MM.1S (cell line): ENCODE results near the gene SLC15A3.

Experiments
- DNase-seq: peaks from one replicate; pipeline ENCODE4 v3.0.0-alpha.2; 2015
- H2AFZ ChIP-seq: fragments of 300-600 bp; sonication (generic); 2 replicates; pipeline ENCODE4 v1.6.0; 2016; ENCODE audit warnings: antibody characterized with exemption, low read length
- H3F3A ChIP-seq: fragments of 300-600 bp; sonication (generic); 2 replicates; pipeline ENCODE4 v1.6.1; 2016; ENCODE audit warnings: mild to moderate bottlenecking, antibody characterized with exemption, low read length, moderate library complexity, mixed read lengths; ENCODE audit not compliant: insufficient read depth
- H3K27ac ChIP-seq: fragments of 300-600 bp; sonication (generic); 2 replicates; pipeline ENCODE4 v1.5.1; 2016; ENCODE audit warnings: mild to moderate bottlenecking, low read length
- H3K27me3 ChIP-seq: fragments of 300-600 bp; sonication (generic); replicated peaks from 2 replicates; pipeline ENCODE4 v1.6.0; 2016; ENCODE audit warnings: low read length; ENCODE audit not compliant: insufficient read depth
- H3K36me3 ChIP-seq: fragments of 300-600 bp; sonication (generic); replicated peaks from 2 replicates; pipeline ENCODE4 v1.6.1; 2016; ENCODE audit warnings: mild to moderate bottlenecking, low read length, mixed read lengths; ENCODE audit not compliant: insufficient read depth
- H3K4me1 ChIP-seq: fragments of 300-600 bp; sonication (generic); 2 replicates; pipeline ENCODE4 v1.6.1; 2016; ENCODE audit warnings: low read length, mixed read lengths
- H3K4me2 ChIP-seq: fragments of 300-600 bp; sonication (generic); 2 replicates; pipeline ENCODE4 v1.6.0; 2016; ENCODE audit warnings: low read depth, low read length
- H3K4me3 ChIP-seq: fragments of 300-600 bp; sonication (generic); 2 replicates; pipeline ENCODE4 v1.5.1; 2016; ENCODE audit warnings: low read length, mixed read lengths
- H3K79me2 ChIP-seq: fragments of 300-600 bp; sonication (generic); 2 replicates; pipeline ENCODE4 v1.6.1; 2016; ENCODE audit warnings: mixed run types, low read length, mixed read lengths
- H3K9ac ChIP-seq: fragments of 300-600 bp; sonication (generic); 2 replicates; pipeline ENCODE4 v1.6.1; 2016; ENCODE audit warnings: low read length, mixed read lengths
- H3K9me2 ChIP-seq: fragments of 300-600 bp; sonication (generic); replicated peaks from 2 replicates; pipeline ENCODE4 v1.6.1; 2016; ENCODE audit warnings: mild to moderate bottlenecking, low read length, mixed read lengths; ENCODE audit not compliant: insufficient read depth
- H3K9me3 ChIP-seq: fragments of 300-600 bp; sonication (generic); replicated peaks from 2 replicates; pipeline ENCODE4 v1.6.1; 2016; ENCODE audit warnings: mild to moderate bottlenecking, low read length, mixed read lengths; ENCODE audit not compliant: insufficient read depth
- H4K20me1 ChIP-seq: fragments of 300-600 bp; sonication (generic); 2 replicates; pipeline ENCODE4 v1.6.1; 2016; ENCODE audit warnings: mild to moderate bottlenecking, low read length, moderate library complexity, mixed read lengths; ENCODE audit not compliant: insufficient read depth
- CTCF ChIP-seq: fragments of 300-600 bp; sonication (generic); IDR thresholded peaks from 2 replicates; pipeline ENCODE4 v1.5.1; 2016; ENCODE audit warnings: antibody characterized with exemption, low read length, mixed read lengths
- EZH2 ChIP-seq: fragments of 300-600 bp; sonication (generic); optimal IDR thresholded peaks from 2 replicates; pipeline ENCODE3; 2017; ENCODE audit warnings: low read depth, mild to moderate bottlenecking, antibody characterized with exemption, low read length, mixed read lengths
- EZH2phosphoT487 ChIP-seq: fragments of 300-600 bp; sonication (generic); IDR thresholded peaks from 2 replicates; pipeline ENCODE4 v1.6.1; 2018; ENCODE audit warnings: antibody characterized with exemption, low read length

The SLC15A3 gene

GRCh38 chr11:60927600-60927999 lies 24.4 kb downstream of the SLC15A3 start:
- Histone ChIP-seq H3K4me1 (no peaks in the 10 kb centered on the region), H3K4me3 (no peak overlapping the region), H3K27me3 (peaks cover 26% of the 10 kb centered on the region), H3K4me2 (no peak overlapping the region), H3K9ac (no peak overlapping the region), H3K36me3 (no peaks in the 10 kb centered on the region), H2AFZ (no peak overlapping the region), H3K9me2 (no peaks in the 10 kb centered on the region), H3F3A (peaks cover 11% of the 10 kb centered on the region; the same call in 1 of the 2 replicates), H4K20me1 (peaks cover 4% of the 10 kb centered on the region; the same call in 1 of the 2 replicates), H3K9me3 (no peaks in the 10 kb centered on the region), H3K79me2 (no peaks in the 10 kb centered on the region), H3K27ac (no peak overlapping the region)
- TF ChIP-seq CTCF = no peak
- TF ChIP-seq EZH2phosphoT487 = no peak
- no peak for TF ChIP-seq EZH2
- DNase-seq = no peak

GRCh38 chr11:60927061-60927592 lies 24.8 kb downstream of the SLC15A3 start:
- peaks cover 4% of the 10 kb centered on the region; the same call in 1 of the 2 replicates for H4K20me1 ChIP-seq
- TF ChIP-seq EZH2phosphoT487 = no peak
- TF ChIP-seq CTCF = no peak
- TF ChIP-seq EZH2 = no peak
- DNase-seq = no peak

DNA sequence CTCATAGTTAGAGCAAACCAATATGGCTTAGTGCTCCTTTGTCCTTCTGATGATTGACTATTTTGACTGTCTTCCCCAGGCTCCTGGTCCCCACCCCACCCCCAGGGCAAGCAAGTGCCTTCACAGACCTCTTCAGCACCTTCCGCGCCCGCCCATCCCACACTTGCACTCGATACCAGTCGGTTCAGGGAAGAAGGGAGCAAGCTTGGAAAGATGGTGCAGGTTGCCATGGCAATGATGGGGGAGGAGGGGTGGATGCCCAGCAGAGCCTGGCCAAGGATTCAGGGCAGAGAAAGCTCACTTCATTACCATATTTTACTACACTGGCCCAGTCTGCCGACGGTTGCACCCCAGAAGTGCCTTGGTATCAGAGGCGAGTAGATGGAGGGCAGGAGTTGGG lies 25.5 kb downstream of the SLC15A3 start:
- Histone ChIP-seq H3F3A (peaks cover 13% of the 10 kb centered on the region; the same call in 1 of the 2 replicates), H3K79me2 (no peaks in the 10 kb centered on the region; the same call in 1 of the 2 replicates), H3K27me3 (peaks cover 26% of the 10 kb centered on the region), H3K4me2 (no peak overlapping the region), H3K27ac (no peak overlapping the region), H3K4me3 (no peak overlapping the region), H3K9me3 (no peaks in the 10 kb centered on the region), H3K36me3 (no peaks in the 10 kb centered on the region; the same call in 1 of the 2 replicates), H2AFZ (no peak overlapping the region), H3K9ac (no peak overlapping the region), H3K4me1 (no peaks in the 10 kb centered on the region), H4K20me1 (peaks cover 5% of the 10 kb centered on the region; the same call in 1 of the 2 replicates), H3K9me2 (no peaks in the 10 kb centered on the region)
- no peak for TF ChIP-seq CTCF
- TF ChIP-seq EZH2 = no peak
- no peak for TF ChIP-seq EZH2phosphoT487
- no peak for DNase-seq

More at GRCh38 chr11:60927061-60927592, 24.8 kb downstream of the SLC15A3 start:
- no peaks in the 10 kb centered on the region for H3K79me2 ChIP-seq
- no peak overlapping the region for H3K4me2 ChIP-seq
- H3K27ac ChIP-seq = no peak overlapping the region
- no peak overlapping the region for H3K4me3 ChIP-seq
- no peaks in the 10 kb centered on the region for H3K4me1 ChIP-seq
- no peak overlapping the region for H2AFZ ChIP-seq
- no peaks in the 10 kb centered on the region for H3K9me3 ChIP-seq
- no peak overlapping the region for H3K9ac ChIP-seq
- H3F3A ChIP-seq = peaks cover 13% of the 10 kb centered on the region; the same call in 1 of the 2 replicates
- H3K9me2 ChIP-seq = no peaks in the 10 kb centered on the region
- peaks cover 26% of the 10 kb centered on the region for H3K27me3 ChIP-seq
- H3K36me3 ChIP-seq = no peaks in the 10 kb centered on the region
